Mucosa of descending colon (tissue), 3 donors: ENCODE data around the gene UBTF. TPM values are rescaled to one million over a fixed set of nuclear protein-coding genes. Genes with fewer than 3 reads are reported as not detected.

ENCODE experiments used
- ATAC-seq: fragments of 200-7000 bp; cut with Tn5 transposase; one replicate; pipeline ENCODE4 v1.9.1; 2020; ENCODE audit warnings: mild to moderate bottlenecking, moderate library complexity
- DNase-seq, 3 donors: peaks; one replicate each; pipeline ENCODE4 v3.0.0-alpha.2; 2020
- H3K36me3 ChIP-seq: fragments of 200-600 bp; one replicate; pipeline ENCODE4 v1.8.0; 2021; ENCODE audit warnings: low read depth, mild to moderate bottlenecking
- H3K4me1 ChIP-seq: fragments of 200-600 bp; one replicate; pipeline ENCODE4 v1.8.0; 2021; ENCODE audit warnings: low read depth, mild to moderate bottlenecking
- H3K4me3 ChIP-seq: fragments of 200-600 bp; one replicate; pipeline ENCODE4 v1.8.0; 2021; ENCODE audit warnings: mild to moderate bottlenecking
- H3K9me3 ChIP-seq: fragments of 200-600 bp; one replicate; pipeline ENCODE4 v1.8.0; 2021; ENCODE audit warnings: mild to moderate bottlenecking
- CTCF ChIP-seq: fragments of 200-600 bp; IDR thresholded peaks from one replicate; pipeline ENCODE4 v1.8.0; 2022; ENCODE audit warnings: antibody characterized with exemption, mild to moderate bottlenecking
- intact Hi-C, 2 donors: fragments of 100-400 bp; cut with DNase I in 1 of 2; cut with micrococcal nuclease in 1 of 2; formaldehyde crosslinking; loops; one replicate each; pipeline versions ENCODE4 v1.11.0 to v1.11.1; 2022; cut with DNase I, micrococcal nuclease
- total RNA-seq, 3 donors: library from RNA; stranded (reverse); fragmentation: NEBNext Ultra II Directional in 2 of 3; extraction: Animal tissue kit (Norgen Biotek cat#: 25700) in 2 of 3; gene quantifications; one replicate each; pipeline versions ENCODE4 v1.2.1 to v1.2.4, GENCODE V29; 2021 to 2023
- donor health status: DM: no; HTN: no; CAD: no; lungs with moderate emphysema.
- donor health status: DM: no; HTN: no; CAD: no.
- donor health status: DM: no; HTN: yes; CAD: no.

UBTF gene
- total RNA-seq, 3 donors from 2014 or later, result 68.6 to 88.4 (median 73.4) TPM

- no peak for TF ChIP-seq CTCF
- no peaks in the 10 kb centered on the region for H3K4me1 ChIP-seq
- no peak for DNase-seq
- no peaks in the 10 kb centered on the region for H3K36me3 ChIP-seq
- ATAC-seq, result no peak
- intact Hi-C loops, result no loop called here
- no peaks in the 10 kb centered on the region for H3K9me3 ChIP-seq
- H3K4me3 ChIP-seq, result no peak overlapping the region
Observed at GRCh38 chr17:44266402-44267164, 47.1 kb upstream of the UBTF start.

GRCh38 chr17:44263345-44263902 lies 43.9 kb upstream of the UBTF start:
- no peak for ATAC-seq
- no peak for DNase-seq
- no peaks in the 10 kb centered on the region for H3K36me3 ChIP-seq
- H3K4me3 ChIP-seq, result no peak overlapping the region
- no peaks in the 10 kb centered on the region for H3K9me3 ChIP-seq
- no peaks in the 10 kb centered on the region for H3K4me1 ChIP-seq
- intact Hi-C loops, result no loop called here
- TF ChIP-seq CTCF, result no peak

- ATAC-seq, result no peak
- no peak for DNase-seq
- Histone ChIP-seq H3K4me1 (no peaks in the 10 kb centered on the region), H3K4me3 (no peak overlapping the region), H3K9me3 (no peaks in the 10 kb centered on the region), H3K36me3 (no peaks in the 10 kb centered on the region)
- intact Hi-C loops, result no loop called here
- no peak for TF ChIP-seq CTCF
Observed at GRCh38 chr17:44262654-44263225, 43.3 kb upstream of the UBTF start.

GRCh38 chr17:44260296-44260695 lies 40.8 kb upstream of the UBTF start:
- no peak for TF ChIP-seq CTCF
- intact Hi-C loops, result no loop called here
- H3K9me3 ChIP-seq, result no peaks in the 10 kb centered on the region
- ATAC-seq, result no peak
- no peak overlapping the region for H3K4me3 ChIP-seq
- no peaks in the 10 kb centered on the region for H3K36me3 ChIP-seq
- H3K4me1 ChIP-seq, result no peaks in the 10 kb centered on the region
- DNase-seq, result no peak

GRCh38 chr17:44258811-44259351 lies 39.4 kb upstream of the UBTF start:
- Histone ChIP-seq H3K9me3 (no peaks in the 10 kb centered on the region), H3K4me3 (no peak overlapping the region), H3K36me3 (no peaks in the 10 kb centered on the region), H3K4me1 (no peaks in the 10 kb centered on the region)
- no peak for TF ChIP-seq CTCF
- DNase-seq, result no peak
- intact Hi-C loops, result no loop called here
- no peak for ATAC-seq
